ENCODE results near the gene DOCK7.
"Not testable (repeated sequence)": the region's sequence is repeated elsewhere in the genome, so short reads cannot be mapped to it uniquely, and the experiment has no call there.

Gene DOCK7

DNA sequence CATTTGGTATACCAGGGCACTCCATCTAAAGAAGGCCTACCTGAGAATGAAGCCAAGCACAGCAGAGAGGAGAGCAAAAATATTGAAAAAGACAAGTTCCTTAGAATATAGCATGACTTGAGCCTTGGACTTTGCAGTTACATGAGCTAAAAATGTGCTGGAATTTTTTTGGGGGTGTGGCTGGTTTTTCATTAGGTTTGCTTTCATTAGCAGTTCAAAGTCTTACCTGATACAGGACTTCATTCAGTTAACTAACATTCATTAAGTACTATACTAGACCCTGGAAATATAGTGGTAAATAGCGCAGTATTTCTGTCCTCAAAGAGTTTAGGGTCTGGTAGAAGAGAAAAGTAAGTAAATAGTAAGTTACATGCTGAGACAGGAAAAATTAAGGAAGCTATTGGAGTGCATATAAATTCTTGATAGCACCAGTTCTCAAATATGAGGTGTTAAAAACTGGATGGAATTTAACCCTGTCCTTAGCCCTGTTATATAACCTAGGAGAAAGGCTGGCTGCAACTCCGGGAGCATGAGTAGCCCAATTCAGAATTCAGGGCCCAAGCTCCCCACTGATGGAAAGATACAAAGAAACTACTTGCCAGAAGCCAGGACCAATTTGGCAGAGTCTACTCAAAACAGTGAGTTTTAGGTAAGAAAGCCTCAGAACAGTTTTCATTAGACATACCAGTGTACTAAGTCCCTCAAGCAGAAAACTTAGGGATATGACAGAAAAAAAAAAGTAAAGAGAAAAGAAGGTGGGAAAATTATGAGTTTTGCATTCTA, 3.1 kb upstream of the DOCK7 start:
- DNase-seq (ENCODE audit: low read depth) = no peak
- TF ChIP-seq CTCF (IDR thresholded peaks at IDR 0.05; ENCODE audit: insufficient read depth, low read depth, low read length, missing control alignments) = no peak
- H3K4me3 ChIP-seq (ENCODE audit: low read length) = no peak overlapping the region

DNA sequence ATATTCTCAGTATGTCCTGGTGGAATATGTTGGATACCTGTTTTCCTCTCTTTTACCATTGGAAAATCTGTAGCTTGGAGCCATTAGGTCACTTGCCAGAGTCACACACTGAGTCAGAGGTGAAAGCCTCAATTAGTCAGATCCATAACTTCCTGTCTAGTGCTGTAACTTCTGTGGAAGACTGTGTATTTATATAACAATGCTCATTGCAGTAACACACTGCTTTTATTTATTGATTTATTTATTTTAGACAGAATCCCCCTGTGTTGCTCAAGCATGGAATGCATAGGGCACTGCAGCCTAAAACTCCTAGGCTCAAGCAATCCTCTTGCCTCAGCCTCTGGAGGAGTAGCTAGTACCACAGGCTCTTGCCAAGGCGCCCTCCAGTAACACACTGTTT, 1.3 kb upstream of the DOCK7 start:
- DNase-seq (ENCODE audit: low read depth) = peak; percentile 86
- TF ChIP-seq CTCF (IDR thresholded peaks at IDR 0.05; ENCODE audit: insufficient read depth, low read depth, low read length, missing control alignments) = no peak
- H3K4me3 ChIP-seq (ENCODE audit: low read length) = no peak overlapping the region

GRCh38 chr1:62688687-62689085, 500 bp upstream of the DOCK7 start:
- DNase-seq (ENCODE audit: low read depth) = peak; percentile 19
- peak overlapping the region; percentile 76 for H3K4me3 ChIP-seq (ENCODE audit: low read length)
- no peak for TF ChIP-seq CTCF (IDR thresholded peaks at IDR 0.05; ENCODE audit: insufficient read depth, low read depth, low read length, missing control alignments)

DNA sequence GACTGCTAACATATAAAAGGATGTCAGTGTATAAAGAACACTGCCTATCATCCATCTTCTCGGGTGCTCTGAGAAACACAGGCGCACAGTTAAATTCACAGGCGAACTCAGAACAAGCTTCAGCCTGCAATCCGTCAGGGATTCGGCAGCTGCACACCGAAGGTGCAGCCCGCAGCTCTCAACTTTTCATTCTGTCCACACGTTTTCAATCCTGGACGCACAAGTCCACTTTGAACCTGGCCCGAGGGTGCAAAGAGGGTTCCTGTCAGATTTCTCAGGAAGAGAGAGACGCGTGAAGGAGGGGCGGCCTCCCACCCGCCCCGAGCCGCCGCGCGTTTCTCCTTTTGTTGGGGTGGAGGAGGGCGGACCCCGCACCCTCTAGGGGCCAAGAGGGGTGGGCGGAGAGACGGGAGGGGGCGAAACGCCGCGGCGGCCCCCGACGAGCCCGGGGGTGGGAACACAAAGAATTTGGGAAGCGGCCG, 724 bp downstream of the DOCK7 start:
- H3K4me3 ChIP-seq (ENCODE audit: low read length) = peak overlapping the region; percentile 76
- DNase-seq (ENCODE audit: low read depth) = peak; percentile 35
- TF ChIP-seq CTCF (IDR thresholded peaks at IDR 0.05; ENCODE audit: insufficient read depth, low read depth, low read length, missing control alignments) = no peak

DNA sequence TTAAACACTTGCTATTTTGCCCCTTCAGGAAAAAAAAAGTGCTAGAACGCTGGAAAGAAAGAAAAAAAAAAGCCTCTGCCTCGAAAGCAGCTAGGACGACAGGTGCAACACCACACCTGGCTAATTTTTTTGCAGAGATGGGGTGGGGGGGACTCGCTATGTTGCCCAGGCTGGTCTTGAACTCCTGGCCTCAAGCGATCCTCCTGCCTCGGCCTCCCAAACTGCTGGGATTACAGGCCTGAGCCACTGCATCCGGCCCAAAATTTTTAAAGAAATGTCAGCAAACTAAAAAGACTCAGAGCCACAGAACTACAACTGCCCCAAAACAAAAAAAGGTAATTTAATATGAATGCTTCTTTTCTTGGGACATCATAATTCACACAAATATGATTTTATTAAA, 1.4 kb downstream of the DOCK7 start:
- TF ChIP-seq CTCF (IDR thresholded peaks at IDR 0.05; ENCODE audit: insufficient read depth, low read depth, low read length, missing control alignments) = no peak
- no peak for DNase-seq (ENCODE audit: low read depth)
- H3K4me3 ChIP-seq (ENCODE audit: low read length) = peak overlapping the region; percentile 76

- DNase-seq (ENCODE audit: low read depth) = peak; percentile 49
- no peak overlapping the region for H3K4me3 ChIP-seq (ENCODE audit: low read length)
- no peak for TF ChIP-seq CTCF (IDR thresholded peaks at IDR 0.05; ENCODE audit: insufficient read depth, low read depth, low read length, missing control alignments)
Measured at GRCh38 chr1:62685431-62685859, 2.7 kb downstream of the DOCK7 start.

- no peak overlapping the region for H3K4me3 ChIP-seq (ENCODE audit: low read length)
- TF ChIP-seq CTCF (IDR thresholded peaks at IDR 0.05; ENCODE audit: insufficient read depth, low read depth, low read length, missing control alignments) = no peak
- peak; percentile 25 for DNase-seq (ENCODE audit: low read depth)
Measured at GRCh38 chr1:62682531-62682930, 5.7 kb downstream of the DOCK7 start.

DNA sequence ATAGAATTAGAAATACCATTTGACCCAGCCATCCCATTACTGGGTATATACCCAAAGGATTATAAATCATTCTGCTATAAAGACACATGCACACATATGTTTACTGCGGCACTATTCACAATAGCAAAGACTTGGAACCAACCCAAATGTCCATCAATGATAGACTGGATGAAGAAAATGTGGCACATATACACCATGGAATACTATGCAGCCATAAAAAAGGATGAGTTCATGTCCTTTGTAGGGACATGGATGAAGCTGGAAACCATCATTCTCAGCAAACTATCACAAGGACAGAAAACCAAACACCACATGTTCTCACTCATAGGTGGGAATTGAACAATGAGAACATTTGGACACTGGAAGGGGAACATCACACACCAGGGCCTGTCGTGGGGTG, 7.2 kb downstream of the DOCK7 start:
- not testable (repeated sequence) for H3K4me3 ChIP-seq (ENCODE audit: low read length); DNase-seq (ENCODE audit: low read depth)

- not testable (repeated sequence) for H3K4me3 ChIP-seq (ENCODE audit: low read length); DNase-seq (ENCODE audit: low read depth)
Measured at GRCh38 chr1:62677822-62678221, 10.4 kb downstream of the DOCK7 start.
